Measurements from ENCODE around the gene CTXND1. TPM values are rescaled to one million over a fixed set of nuclear protein-coding genes. Genes with fewer than 3 reads are reported as not detected.

The CTXND1 gene
- total RNA-seq, 1 donor from 2014 or later, result not detected

DNA sequence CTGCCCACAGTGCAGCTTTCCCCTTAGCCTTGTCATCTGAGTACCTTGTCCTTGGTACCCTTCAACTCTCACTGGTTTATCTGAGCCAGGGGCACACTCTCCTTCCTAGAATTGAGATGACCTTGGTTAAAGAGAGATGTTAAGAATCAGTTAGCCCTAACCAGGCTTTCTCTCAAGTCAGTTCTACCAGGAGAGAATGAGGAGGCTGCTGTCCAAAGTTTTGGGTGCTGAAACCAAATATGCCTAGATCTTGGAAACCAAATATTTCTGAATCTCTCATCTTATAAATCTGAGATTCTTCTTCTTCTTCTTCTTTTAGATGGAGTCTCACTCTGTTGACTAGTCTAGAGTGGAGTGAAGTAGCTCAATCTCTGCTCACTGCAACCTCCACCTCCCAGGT lies 12.0 kb upstream of the CTXND1 start:
- Mint-ChIP-seq H3K4me3 (ENCODE audit: unreplicated experiment) (no peak overlapping the region), H3K36me3 (ENCODE audit: low read depth) (no peaks in the 10 kb centered on the region), H3K27ac (ENCODE audit: unreplicated experiment) (no peak overlapping the region), H3K27me3 (ENCODE audit: low read depth) (peaks cover 58% of the 10 kb centered on the region), H3K9me3 (ENCODE audit: low read depth) (no peaks in the 10 kb centered on the region), H3K4me1 (ENCODE audit: low read depth) (no peaks in the 10 kb centered on the region)
- DNase-seq (ENCODE audit: low spot score), result no peak
- TF ChIP-seq, protein P1, sequence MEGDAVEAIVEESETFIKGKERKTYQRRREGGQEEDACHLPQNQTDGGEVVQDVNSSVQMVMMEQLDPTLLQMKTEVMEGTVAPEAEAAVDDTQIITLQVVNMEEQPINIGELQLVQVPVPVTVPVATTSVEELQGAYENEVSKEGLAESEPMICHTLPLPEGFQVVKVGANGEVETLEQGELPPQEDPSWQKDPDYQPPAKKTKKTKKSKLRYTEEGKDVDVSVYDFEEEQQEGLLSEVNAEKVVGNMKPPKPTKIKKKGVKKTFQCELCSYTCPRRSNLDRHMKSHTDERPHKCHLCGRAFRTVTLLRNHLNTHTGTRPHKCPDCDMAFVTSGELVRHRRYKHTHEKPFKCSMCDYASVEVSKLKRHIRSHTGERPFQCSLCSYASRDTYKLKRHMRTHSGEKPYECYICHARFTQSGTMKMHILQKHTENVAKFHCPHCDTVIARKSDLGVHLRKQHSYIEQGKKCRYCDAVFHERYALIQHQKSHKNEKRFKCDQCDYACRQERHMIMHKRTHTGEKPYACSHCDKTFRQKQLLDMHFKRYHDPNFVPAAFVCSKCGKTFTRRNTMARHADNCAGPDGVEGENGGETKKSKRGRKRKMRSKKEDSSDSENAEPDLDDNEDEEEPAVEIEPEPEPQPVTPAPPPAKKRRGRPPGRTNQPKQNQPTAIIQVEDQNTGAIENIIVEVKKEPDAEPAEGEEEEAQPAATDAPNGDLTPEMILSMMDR (IDR thresholded peaks at IDR 0.05), result no peak

DNA sequence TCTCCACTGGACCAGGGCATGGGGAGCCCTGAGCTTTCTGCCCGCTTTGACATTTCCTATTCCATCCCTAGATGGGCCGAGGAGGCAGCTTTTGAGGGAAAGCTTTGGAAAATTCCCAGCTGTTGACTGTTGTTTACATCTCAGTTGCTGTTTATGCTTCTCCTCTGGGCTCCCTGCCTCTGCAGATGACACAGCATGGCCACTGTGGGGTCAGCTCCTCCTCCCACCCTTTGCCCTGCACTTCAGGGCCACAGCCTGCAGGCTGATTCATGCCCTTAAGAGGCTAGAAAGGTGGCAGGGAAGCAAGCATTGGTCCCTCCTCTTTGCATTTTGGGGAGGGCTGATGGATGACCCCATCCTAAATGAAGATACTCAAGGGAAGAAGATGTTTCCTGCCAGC lies 8.5 kb upstream of the CTXND1 start:
- TF ChIP-seq, protein P1 (IDR thresholded peaks at IDR 0.05), result no peak
- DNase-seq (ENCODE audit: low spot score), result no peak
- no peaks in the 10 kb centered on the region for H3K36me3 Mint-ChIP-seq (ENCODE audit: low read depth)
- H3K27ac Mint-ChIP-seq (ENCODE audit: unreplicated experiment), result no peak overlapping the region
- H3K27me3 Mint-ChIP-seq (ENCODE audit: low read depth), result peaks cover 57% of the 10 kb centered on the region
- H3K4me1 Mint-ChIP-seq (ENCODE audit: low read depth), result no peaks in the 10 kb centered on the region
- H3K4me3 Mint-ChIP-seq (ENCODE audit: unreplicated experiment), result no peak overlapping the region
- no peaks in the 10 kb centered on the region for H3K9me3 Mint-ChIP-seq (ENCODE audit: low read depth)

DNA sequence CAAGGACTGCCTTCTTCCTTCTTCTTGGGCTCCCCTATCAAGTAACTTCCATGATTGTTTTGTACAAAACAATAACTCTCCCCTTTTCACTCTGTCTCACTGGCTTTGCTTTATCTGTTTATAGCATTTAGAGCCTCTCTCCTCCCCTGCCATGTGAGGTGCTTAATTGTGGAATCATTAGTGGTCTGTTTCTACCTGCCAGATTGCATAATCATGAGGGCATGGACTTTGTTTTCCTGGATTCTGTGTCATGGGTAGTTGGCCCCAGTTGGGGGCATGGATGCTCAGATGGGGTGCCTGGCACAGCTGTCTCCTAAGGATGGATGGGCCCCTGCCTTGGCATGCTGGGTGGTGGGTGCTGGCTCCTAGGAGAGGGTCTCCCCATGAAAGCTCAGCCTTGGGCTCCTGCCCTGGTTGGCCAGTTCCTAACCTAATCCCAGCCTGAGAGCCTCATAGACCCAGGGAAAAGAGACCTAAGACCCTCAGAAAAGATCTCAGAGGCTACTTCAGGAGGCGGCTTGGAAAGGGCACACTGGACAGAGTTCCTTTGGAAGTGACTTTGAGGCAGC lies 8.0 kb upstream of the CTXND1 start:
- TF ChIP-seq, protein P1 (IDR thresholded peaks at IDR 0.05), result no peak
- no peak overlapping the region for H3K4me3 Mint-ChIP-seq (ENCODE audit: unreplicated experiment)
- DNase-seq (ENCODE audit: low spot score), result no peak
- H3K36me3 Mint-ChIP-seq (ENCODE audit: low read depth), result no peaks in the 10 kb centered on the region
- peaks cover 59% of the 10 kb centered on the region for H3K27me3 Mint-ChIP-seq (ENCODE audit: low read depth)
- no peaks in the 10 kb centered on the region for H3K9me3 Mint-ChIP-seq (ENCODE audit: low read depth)
- H3K27ac Mint-ChIP-seq (ENCODE audit: unreplicated experiment), result no peak overlapping the region
- no peaks in the 10 kb centered on the region for H3K4me1 Mint-ChIP-seq (ENCODE audit: low read depth)

DNA sequence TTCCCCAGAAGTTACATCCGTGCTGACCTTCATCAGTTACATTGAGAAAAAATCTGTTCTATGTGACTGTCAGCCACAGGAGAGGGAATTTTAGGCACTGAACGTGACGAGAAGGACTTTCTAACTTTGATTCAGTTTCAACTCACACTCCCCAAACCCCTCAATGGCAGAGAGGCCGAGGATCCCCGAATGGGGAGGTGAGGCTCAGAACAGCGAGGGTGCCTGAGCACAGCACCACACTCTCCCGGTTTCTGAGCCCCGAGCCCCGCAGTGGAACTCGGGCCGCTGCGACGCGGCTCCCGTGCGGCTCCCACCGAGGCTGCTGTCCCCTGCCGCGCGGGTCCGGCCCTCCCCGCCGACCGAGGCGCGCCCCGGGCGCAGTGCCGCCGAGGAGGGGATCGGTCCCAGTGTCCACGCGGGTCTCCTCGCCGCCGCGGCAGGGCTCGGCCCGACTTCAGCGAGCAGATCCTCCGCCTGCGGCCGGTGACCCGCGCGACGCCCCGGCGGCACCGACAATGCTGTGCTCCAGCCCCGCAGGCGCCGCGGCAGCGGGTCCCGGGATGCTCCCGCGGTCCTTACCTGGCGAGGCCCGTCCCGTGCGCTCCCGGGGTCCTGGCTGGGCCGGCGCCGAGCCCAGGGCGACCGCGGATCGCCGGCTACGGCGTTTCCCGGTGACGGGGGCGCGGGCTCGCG lies 439 bp downstream of the CTXND1 start:
- H3K4me3 Mint-ChIP-seq (ENCODE audit: unreplicated experiment), result peak overlapping the region; percentile 53
- peaks cover 75% of the 10 kb centered on the region for H3K27me3 Mint-ChIP-seq (ENCODE audit: low read depth)
- TF ChIP-seq, protein P1 (IDR thresholded peaks at IDR 0.05), result no peak
- no peak for DNase-seq (ENCODE audit: low spot score)
- H3K36me3 Mint-ChIP-seq (ENCODE audit: low read depth), result peaks cover 2% of the 10 kb centered on the region
- H3K27ac Mint-ChIP-seq (ENCODE audit: unreplicated experiment), result no peak overlapping the region
- no peaks in the 10 kb centered on the region for H3K9me3 Mint-ChIP-seq (ENCODE audit: low read depth)
- H3K4me1 Mint-ChIP-seq (ENCODE audit: low read depth), result peaks cover 8% of the 10 kb centered on the region

DNA sequence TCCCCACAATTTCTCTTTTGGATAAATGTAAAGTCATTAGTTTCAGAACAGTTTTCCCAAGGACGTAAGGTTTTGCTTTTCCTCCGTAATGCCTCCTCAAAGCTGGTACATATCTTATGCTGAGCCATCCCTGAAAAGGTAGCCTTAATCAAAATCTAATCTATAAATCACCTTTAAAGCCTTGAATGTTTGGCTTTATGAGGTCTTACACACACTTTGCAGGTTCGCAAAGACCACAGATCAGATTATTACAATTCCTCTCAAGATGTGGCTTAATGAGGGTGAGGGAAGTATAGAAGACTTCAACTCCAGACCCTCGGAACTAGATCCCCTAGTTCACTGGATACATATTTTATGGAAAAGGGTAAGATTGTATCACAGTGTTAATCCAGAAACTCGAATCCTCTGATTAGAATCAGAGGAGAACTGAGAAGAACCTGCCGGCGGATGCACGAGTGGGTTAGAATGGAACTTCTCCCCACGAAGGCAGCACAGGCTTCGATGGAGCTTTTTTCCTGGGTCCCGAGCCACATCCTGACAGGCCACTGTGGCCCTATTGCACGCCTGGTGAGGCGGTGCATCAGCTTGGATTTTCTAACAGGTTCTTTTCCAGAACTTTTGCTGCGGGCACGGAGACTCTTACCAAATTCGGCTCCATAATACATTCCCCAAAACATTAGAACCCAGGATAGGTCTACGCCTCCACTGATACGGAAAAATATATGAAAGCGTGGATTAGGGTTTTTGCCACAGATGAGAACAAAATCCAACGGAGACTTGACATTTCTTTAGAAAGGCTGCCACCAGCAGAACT lies 1.2 kb downstream of the CTXND1 start:
- DNase-seq (ENCODE audit: low spot score), result no peak
- Mint-ChIP-seq H3K36me3 (ENCODE audit: low read depth) (peaks cover 2% of the 10 kb centered on the region), H3K9me3 (ENCODE audit: low read depth) (no peaks in the 10 kb centered on the region), H3K4me1 (ENCODE audit: low read depth) (peaks cover 8% of the 10 kb centered on the region), H3K4me3 (ENCODE audit: unreplicated experiment) (peak overlapping the region; percentile 53), H3K27me3 (ENCODE audit: low read depth) (peaks cover 76% of the 10 kb centered on the region), H3K27ac (ENCODE audit: unreplicated experiment) (no peak overlapping the region)
- TF ChIP-seq, protein P1 (IDR thresholded peaks at IDR 0.05), result no peak
